ENCODE results near the gene ERG.

ERG gene

DNA sequence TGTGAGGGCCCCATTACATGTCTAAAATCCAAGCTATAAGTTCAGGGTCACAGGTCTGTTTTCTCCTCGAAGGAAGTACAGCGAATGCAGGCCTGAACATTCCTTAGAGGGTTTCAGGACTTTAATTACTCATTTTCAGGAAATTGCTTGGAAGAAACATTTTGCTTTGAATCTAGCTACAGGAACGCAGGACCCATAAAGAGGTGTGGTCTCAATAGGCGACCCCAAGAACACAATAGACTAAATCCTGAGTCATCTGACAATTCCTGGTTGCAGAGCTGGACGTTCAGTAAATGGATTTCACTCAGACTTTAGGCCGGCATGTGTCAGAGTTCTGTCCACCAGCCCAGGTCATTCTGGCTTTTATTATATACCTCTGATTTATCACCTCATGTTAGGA lies 1.0 kb upstream of the ERG start:
- TF ChIP-seq SIN3A (IDR thresholded peaks at IDR 0.05; ENCODE audit: borderline replicate concordance, insufficient read depth, low read length): no peak
- no peak for TF ChIP-seq FOXP2 (optimal IDR thresholded peaks at IDR 0.05; ENCODE audit: borderline replicate concordance, extremely low read depth, extremely low read length, insufficient read depth)
- TF ChIP-seq POLR2AphosphoS5 (IDR thresholded peaks at IDR 0.05; ENCODE audit: low read depth, low read length): no peak
- TF ChIP-seq TAF1 (IDR thresholded peaks at IDR 0.05; ENCODE audit: borderline replicate concordance, insufficient read depth, low read length): no peak
- no peak for TF ChIP-seq REST (IDR thresholded peaks at IDR 0.05; ENCODE audit: insufficient read depth in 1 of 2, low read depth in 2 of 2, low read length in 2 of 2)

- TF ChIP-seq TAF1 (IDR thresholded peaks at IDR 0.05; ENCODE audit: borderline replicate concordance, insufficient read depth, low read length) (no peak), REST (IDR thresholded peaks at IDR 0.05; ENCODE audit: insufficient read depth in 1 of 2, low read depth in 2 of 2, low read length in 2 of 2) (no peak), POLR2AphosphoS5 (IDR thresholded peaks at IDR 0.05; ENCODE audit: low read depth, low read length) (no peak), FOXP2 (optimal IDR thresholded peaks at IDR 0.05; ENCODE audit: borderline replicate concordance, extremely low read depth, extremely low read length, insufficient read depth) (no peak), SIN3A (IDR thresholded peaks at IDR 0.05; ENCODE audit: borderline replicate concordance, insufficient read depth, low read length) (no peak)
Measured at GRCh38 chr21:38496224-38496623, 2.1 kb downstream of the ERG start.

DNA sequence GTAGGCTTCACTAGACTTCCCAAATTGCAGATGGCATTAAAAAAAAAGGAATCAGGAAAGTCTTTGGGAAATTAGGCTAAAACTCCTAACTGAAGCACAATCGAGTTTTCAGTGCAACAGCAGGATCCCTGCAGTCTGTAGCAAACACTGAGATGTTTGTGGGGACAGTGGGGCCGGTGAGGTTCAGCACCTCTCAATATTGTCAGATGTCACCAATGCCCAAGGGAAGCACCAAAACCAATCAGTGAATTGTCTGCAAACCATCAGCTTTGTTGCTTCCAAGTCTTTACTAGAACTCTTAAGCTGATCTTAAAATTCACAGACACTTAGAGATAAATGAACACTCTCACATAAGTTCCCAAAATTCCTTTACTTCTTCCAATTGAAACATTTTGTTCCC lies 2.6 kb downstream of the ERG start:
- TF ChIP-seq SIN3A (IDR thresholded peaks at IDR 0.05; ENCODE audit: borderline replicate concordance, insufficient read depth, low read length): no peak
- no peak for TF ChIP-seq TAF1 (IDR thresholded peaks at IDR 0.05; ENCODE audit: borderline replicate concordance, insufficient read depth, low read length)
- TF ChIP-seq POLR2AphosphoS5 (IDR thresholded peaks at IDR 0.05; ENCODE audit: low read depth, low read length): no peak
- no peak for TF ChIP-seq REST (IDR thresholded peaks at IDR 0.05; ENCODE audit: insufficient read depth in 1 of 2, low read depth in 2 of 2, low read length in 2 of 2)
- no peak for TF ChIP-seq FOXP2 (optimal IDR thresholded peaks at IDR 0.05; ENCODE audit: borderline replicate concordance, extremely low read depth, extremely low read length, insufficient read depth)

DNA sequence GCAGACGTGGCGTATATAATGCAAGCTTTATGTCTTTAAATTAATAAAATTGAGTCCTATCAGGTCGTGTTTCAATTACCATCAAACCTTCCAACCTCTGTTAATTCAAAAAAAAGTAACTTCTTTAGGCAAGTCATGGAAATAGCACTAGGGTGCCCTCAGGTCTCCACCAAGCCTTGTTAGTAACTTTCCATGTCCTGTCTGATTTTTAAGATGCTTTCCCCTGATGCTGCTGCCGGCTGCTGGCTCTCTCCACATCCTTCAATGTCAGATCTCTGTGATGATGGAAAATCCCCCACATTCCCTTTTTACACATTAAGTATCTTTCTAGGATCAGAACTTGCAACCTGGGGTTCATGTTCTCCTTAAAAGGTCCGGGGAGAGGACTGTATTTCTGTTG lies 3.0 kb downstream of the ERG start:
- no peak for TF ChIP-seq TAF1 (IDR thresholded peaks at IDR 0.05; ENCODE audit: borderline replicate concordance, insufficient read depth, low read length)
- TF ChIP-seq SIN3A (IDR thresholded peaks at IDR 0.05; ENCODE audit: borderline replicate concordance, insufficient read depth, low read length): no peak

- TF ChIP-seq FOXP2 (optimal IDR thresholded peaks at IDR 0.05; ENCODE audit: borderline replicate concordance, extremely low read depth, extremely low read length, insufficient read depth): no peak
- no peak for TF ChIP-seq TAF1 (IDR thresholded peaks at IDR 0.05; ENCODE audit: borderline replicate concordance, insufficient read depth, low read length)
Measured at GRCh38 chr21:38494703-38495102, 3.6 kb downstream of the ERG start.

- TF ChIP-seq TAF1 (IDR thresholded peaks at IDR 0.05; ENCODE audit: borderline replicate concordance, insufficient read depth, low read length) (no peak), POLR2AphosphoS5 (IDR thresholded peaks at IDR 0.05; ENCODE audit: low read depth, low read length) (no peak), FOXP2 (optimal IDR thresholded peaks at IDR 0.05; ENCODE audit: borderline replicate concordance, extremely low read depth, extremely low read length, insufficient read depth) (no peak), SIN3A (IDR thresholded peaks at IDR 0.05; ENCODE audit: borderline replicate concordance, insufficient read depth, low read length) (no peak), REST (IDR thresholded peaks at IDR 0.05; ENCODE audit: insufficient read depth in 1 of 2, low read depth in 2 of 2, low read length in 2 of 2) (no peak)
Measured at GRCh38 chr21:38494251-38494642, 4.0 kb downstream of the ERG start.
